ENCODE data around the gene SNF8. TPM values are rescaled to one million over a fixed set of nuclear protein-coding genes. Genes with fewer than 3 reads are reported as not detected.
A peak's percentile ranks its signal among the peaks of the same experiment; 100 is the strongest.
"Not testable (repeated sequence)": the region's sequence is repeated elsewhere in the genome, so short reads cannot be mapped to it uniquely, and the experiment has no call there.

Gene SNF8
- total and polyA plus RNA-seq, 2 of the 4 experiments (the other 2 are of a cell fraction) = 171 to 181 TPM

DNA sequence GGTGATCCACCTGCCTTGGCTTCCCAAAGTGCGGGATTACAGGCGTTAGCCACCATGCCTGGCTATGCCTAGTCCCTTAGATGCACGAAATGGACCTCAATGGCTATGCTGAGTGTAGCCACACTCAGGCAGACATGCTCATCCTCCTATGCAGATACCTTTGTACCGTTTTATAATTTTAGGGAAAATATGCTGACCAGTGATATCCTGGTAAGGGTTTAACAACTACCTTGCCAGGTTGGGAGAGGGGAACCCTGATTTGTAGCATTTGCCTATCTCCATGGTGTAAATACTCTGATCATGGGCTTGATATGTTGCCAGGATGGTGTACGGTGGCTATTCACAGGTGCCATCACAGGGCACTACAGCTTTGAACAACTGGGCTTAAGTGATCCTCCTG lies 6.9 kb upstream of the SNF8 start:
- H3K4me3 ChIP-seq (ENCODE audit: insufficient read depth, low read depth, low read length) = no peak overlapping the region
- dilution Hi-C loops (cut with HindIII; ENCODE audit: low sequenced_read_pairs, unreplicated experiment) = no loop called here
- CTCF ChIA-PET = no interaction called here
- H4K5ac ChIP-seq (ENCODE audit: low read depth, low read length) = no peak overlapping the region
- ATAC-seq (ENCODE audit: low read depth) (no peak), DNase-seq (no peak)
- H2BK20ac ChIP-seq (ENCODE audit: low read depth, low read length) = no peak overlapping the region
- TF ChIP-seq FOS (IDR thresholded peaks at IDR 0.05; ENCODE audit: low read depth, low read length) (no peak), MAFK (IDR thresholded peaks at IDR 0.05; ENCODE audit: low read depth, low read length) (peak; percentile 31; the same call in 1 of the 2 replicates)
- H3K79me1 ChIP-seq (ENCODE audit: low read depth in 1 of 2, low read length in 2 of 2) = no peaks in the 10 kb centered on the region
- POLR2A ChIA-PET (ENCODE audit: unreplicated experiment) = no interaction called here
- H4K91ac ChIP-seq (ENCODE audit: insufficient read depth, low read depth, low read length) = no peak overlapping the region
- H3K23ac ChIP-seq (ENCODE audit: low read depth, low read length) = no peak overlapping the region
- 0 out of 2 replicates have a peak, but pooled peaks cover 6% of the 10 kb centered on the region for H3K9me1 ChIP-seq (ENCODE audit: insufficient read depth, low read length)
- H2BK5ac ChIP-seq (ENCODE audit: low read depth, low read length, poor library complexity, severe bottlenecking) = no peak overlapping the region
- intact Hi-C loops (cut with micrococcal nuclease) = no loop called here
- no peak overlapping the region for H2AK9ac ChIP-seq (replicated peaks; ENCODE audit: low read depth, low read length, poor library complexity)
- H3K56ac ChIP-seq (ENCODE audit: extremely low read depth, insufficient read depth, low read length) = no peak overlapping the region
- H2AK5ac ChIP-seq (ENCODE audit: low read depth, low read length) = 0 out of 2 replicates have a peak overlapping the region, but pooled peaks have one; percentile 39
- no peak overlapping the region for H3K4ac ChIP-seq (ENCODE audit: low read depth, low read length)
- H3K18ac ChIP-seq (ENCODE audit: low read depth, low read length) = no peak overlapping the region
- no peak overlapping the region for H3K14ac ChIP-seq (replicated peaks; ENCODE audit: low read depth, low read length)
- H2BK15ac ChIP-seq (ENCODE audit: low read depth, low read length) = no peak overlapping the region
- H3K4me2 ChIP-seq (ENCODE audit: low read depth, low read length) = no peak overlapping the region
- H3K9me3 ChIP-seq (ENCODE audit: control insufficient read depth, insufficient read depth, low read length) = no peaks in the 10 kb centered on the region
- no peaks in the 10 kb centered on the region for H3K27me3 ChIP-seq (ENCODE audit: control insufficient read depth, insufficient read depth, low read length)
- H2BK120ac ChIP-seq (ENCODE audit: low read depth, low read length) = peak overlapping the region; percentile 8; the same call in 1 of the 2 replicates
- peaks cover 3% of the 10 kb centered on the region; the same call in 1 of the 2 replicates for H3K4me1 ChIP-seq (ENCODE audit: control insufficient read depth, insufficient read depth, low read length)
- in situ Hi-C loops (cut with MboI; ENCODE audit: low sequenced_read_pairs) = no loop called here
- no peaks in the 10 kb centered on the region for H4K20me1 ChIP-seq (ENCODE audit: insufficient read depth, low read length)
- no peak overlapping the region for H4K8ac ChIP-seq (ENCODE audit: low read depth in 2 of 2, low read length in 2 of 2)
- no peak overlapping the region for H3K27ac ChIP-seq (ENCODE audit: insufficient read depth, low read length)
- 100% methylated on average over 2 of the region's 5 CpGs; no CpG with 5 or more reads in 1 of the 2 experiments for WGBS, 2 experiments (ENCODE audit: extremely low coverage in 2 of 2, insufficient read length in 1 of 2)
- H3K36me3 ChIP-seq (ENCODE audit: control insufficient read depth, insufficient read depth, low read length) = no peaks in the 10 kb centered on the region
- BruUV-seq (replicated peaks) = no TSS peak
- no peak overlapping the region for H3K9ac ChIP-seq (ENCODE audit: low read depth, low read length)
- peak overlapping the region; percentile 58 for H2AFZ ChIP-seq (replicated peaks; ENCODE audit: low read length, poor library complexity)

DNA sequence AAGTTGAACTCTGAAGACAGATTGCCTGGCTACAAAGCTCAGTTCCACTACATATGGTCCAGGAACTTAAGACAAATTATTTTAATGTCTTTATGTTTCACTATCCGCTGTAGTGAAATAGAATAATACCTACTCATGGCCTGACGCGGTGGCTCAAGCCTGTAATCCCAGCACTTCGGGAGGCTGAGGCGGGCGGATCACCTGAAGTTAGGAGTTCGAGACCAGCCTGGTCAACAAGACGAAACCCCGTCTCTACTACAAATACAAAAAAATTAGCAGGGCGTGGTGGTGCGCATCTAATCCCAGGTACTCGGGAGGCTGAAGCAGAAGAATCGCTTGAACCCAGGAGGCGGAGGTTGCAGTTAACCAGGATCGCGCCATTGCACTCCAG lies 614 bp upstream of the SNF8 start:
- CTCF ChIA-PET; H2BK5ac ChIP-seq (ENCODE audit: low read depth, low read length, poor library complexity, severe bottlenecking); H3K18ac ChIP-seq (ENCODE audit: low read depth, low read length); in situ Hi-C loops (cut with MboI; ENCODE audit: low sequenced_read_pairs); intact Hi-C loops (cut with micrococcal nuclease); H3K9me1 ChIP-seq (ENCODE audit: insufficient read depth, low read length); H3K27me3 ChIP-seq (ENCODE audit: control insufficient read depth, insufficient read depth, low read length); ATAC-seq (ENCODE audit: low read depth); dilution Hi-C loops (cut with HindIII; ENCODE audit: low sequenced_read_pairs, unreplicated experiment); H4K20me1 ChIP-seq (ENCODE audit: insufficient read depth, low read length); H2BK120ac ChIP-seq (ENCODE audit: low read depth, low read length); H3K23ac ChIP-seq (ENCODE audit: low read depth, low read length); H3K9me3 ChIP-seq (ENCODE audit: control insufficient read depth, insufficient read depth, low read length); BruUV-seq (replicated peaks); DNase-seq; H2BK20ac ChIP-seq (ENCODE audit: low read depth, low read length); H3K4me1 ChIP-seq (ENCODE audit: control insufficient read depth, insufficient read depth, low read length); H3K56ac ChIP-seq (ENCODE audit: extremely low read depth, insufficient read depth, low read length): not testable (repeated sequence)
- H3K79me1 ChIP-seq (ENCODE audit: low read depth in 1 of 2, low read length in 2 of 2) = peaks cover 12 to 34% of the 10 kb centered on the region in 2 experiments
- H3K36me3 ChIP-seq (ENCODE audit: control insufficient read depth, insufficient read depth, low read length) = peaks cover 12% of the 10 kb centered on the region
- H4K5ac ChIP-seq (ENCODE audit: low read depth, low read length) = peak overlapping the region; percentile 100
- no CpG with 5 or more reads among the region's 16 CpGs for WGBS, 2 experiments (ENCODE audit: extremely low coverage in 2 of 2, insufficient read length in 1 of 2)
- peak overlapping the region; percentile 89 for H3K4me2 ChIP-seq (ENCODE audit: low read depth, low read length)
- peak overlapping the region; percentile 97 for H3K4ac ChIP-seq (ENCODE audit: low read depth, low read length)
- H4K8ac ChIP-seq (ENCODE audit: low read depth in 2 of 2, low read length in 2 of 2) = peak overlapping the region; percentile 100
- H3K9ac ChIP-seq (ENCODE audit: low read depth, low read length) = peak overlapping the region; percentile 89; the same call in 1 of the 2 replicates
- POLR2A ChIA-PET (ENCODE audit: unreplicated experiment) = interaction anchor here (0.5 to 1.2 kb wide), 3 partner anchors 12 to 87 kb away, joined by 3 to 4 read pairs (median 3); no protein-coding TSS in a partner anchor
- H2AK5ac ChIP-seq (ENCODE audit: low read depth, low read length) = peak overlapping the region; percentile 96; the same call in 1 of the 2 replicates
- H2BK15ac ChIP-seq (ENCODE audit: low read depth, low read length) = 0 out of 3 replicates have a peak overlapping the region, but pooled peaks have one; percentile 37
- peak overlapping the region; percentile 88 for H2AK9ac ChIP-seq (replicated peaks; ENCODE audit: low read depth, low read length, poor library complexity)
- peak overlapping the region; percentile 88; the same call in 1 of the 2 replicates for H3K4me3 ChIP-seq (ENCODE audit: insufficient read depth, low read depth, low read length)
- H3K27ac ChIP-seq (ENCODE audit: insufficient read depth, low read length) = peak overlapping the region; percentile 98
- peak overlapping the region; percentile 78 for H3K14ac ChIP-seq (replicated peaks; ENCODE audit: low read depth, low read length)
- peak overlapping the region; percentile 93 for H4K91ac ChIP-seq (ENCODE audit: insufficient read depth, low read depth, low read length)
- H2AFZ ChIP-seq (replicated peaks; ENCODE audit: low read length, poor library complexity) = peak overlapping the region; percentile 95
